GM12801 (cell line): Measurements from ENCODE around the gene CSRNP3.

Source experiments
- CTCF ChIP-seq: IDR thresholded peaks from one replicate; pipeline ENCODE4 v1.5.1; 2011; ENCODE audit warnings: control low read depth; ENCODE audit not compliant: insufficient read length; ENCODE audit errors: extremely low read depth

Gene CSRNP3

GRCh38 chr2:165470361-165470760, 863 bp downstream of the CSRNP3 start:
- no peak for TF ChIP-seq CTCF

DNA sequence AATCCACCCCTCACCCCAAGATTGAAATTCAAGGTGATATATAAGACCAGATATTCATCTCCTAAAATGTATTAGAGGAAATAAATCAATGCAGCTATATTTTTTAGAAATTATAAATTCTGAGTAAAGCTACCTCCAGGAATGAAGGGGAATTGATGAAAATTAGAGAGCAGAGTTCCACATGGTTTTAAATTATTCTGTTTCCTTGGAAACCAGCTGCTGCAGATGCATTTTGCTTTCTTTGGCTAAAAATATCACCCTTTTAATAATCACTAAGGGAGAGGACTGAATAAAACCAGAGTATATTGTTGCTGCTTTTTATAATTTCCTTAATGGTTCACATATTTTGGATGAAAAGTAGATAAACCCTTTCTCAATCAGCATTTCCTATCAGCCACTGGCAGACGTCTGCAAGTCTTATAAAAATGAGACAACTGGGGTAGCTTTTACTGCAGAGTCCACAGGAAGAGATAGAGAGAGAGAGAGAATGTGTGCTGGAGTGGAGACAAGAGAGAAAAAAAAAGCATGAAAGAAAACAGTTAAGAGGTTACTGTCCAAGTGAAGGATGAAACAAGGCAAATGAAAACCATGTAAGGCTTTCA, 2.0 kb downstream of the CSRNP3 start:
- TF ChIP-seq CTCF = no peak

DNA sequence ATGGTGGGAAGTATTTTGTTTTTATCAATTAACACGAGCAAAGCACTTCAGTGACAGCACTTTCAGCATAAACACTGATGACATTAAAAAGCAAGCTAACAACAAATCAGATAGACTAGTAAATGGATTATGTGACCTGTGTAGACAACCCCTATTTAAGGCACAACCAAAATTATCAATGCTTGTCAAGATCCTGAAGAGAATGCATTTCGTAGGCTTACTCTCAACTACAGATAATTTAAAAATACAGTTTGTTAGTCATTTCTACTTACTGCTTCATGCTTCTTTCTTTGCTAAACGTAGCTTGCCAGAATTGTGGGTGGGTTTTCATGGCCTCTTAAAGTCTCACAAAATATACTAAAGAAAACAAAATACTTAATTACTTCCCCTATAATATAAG, 3.4 kb downstream of the CSRNP3 start:
- TF ChIP-seq CTCF = no peak

GRCh38 chr2:165474619-165475276, 5.2 kb downstream of the CSRNP3 start:
- no peak for TF ChIP-seq CTCF

DNA sequence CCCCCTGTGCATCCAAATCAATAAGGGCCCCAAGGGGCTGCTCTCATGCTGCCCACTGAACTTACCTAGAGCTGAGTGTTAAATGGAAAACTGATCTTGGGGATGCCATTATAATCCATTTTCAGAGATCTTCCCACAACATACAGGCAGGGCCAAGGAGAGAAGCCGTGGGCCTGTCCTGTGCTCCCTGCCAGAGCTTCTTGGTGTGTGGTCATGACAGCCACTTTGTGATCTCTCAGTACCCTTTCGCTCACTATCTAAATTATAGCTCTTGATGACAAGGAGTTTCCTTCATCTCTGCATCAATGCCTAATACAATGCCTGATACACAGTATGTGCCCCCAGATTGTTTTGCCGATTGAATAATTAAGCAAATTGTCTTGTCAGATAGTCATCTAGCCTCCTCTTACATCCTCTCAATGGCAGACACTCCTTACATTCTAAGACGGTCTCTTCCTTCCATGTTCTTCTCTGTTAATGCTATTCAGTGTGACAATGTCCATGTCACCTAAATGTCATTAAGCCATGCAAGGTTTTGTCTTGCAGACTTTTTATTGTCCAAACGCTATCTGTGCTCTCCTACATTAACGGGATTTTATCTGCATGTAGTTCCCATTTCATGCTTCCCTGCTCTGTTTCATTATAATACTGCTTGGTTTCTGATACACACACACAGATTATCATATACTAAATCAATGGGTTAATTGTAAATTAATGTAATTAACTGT, 5.9 kb downstream of the CSRNP3 start:
- TF ChIP-seq CTCF = no peak

DNA sequence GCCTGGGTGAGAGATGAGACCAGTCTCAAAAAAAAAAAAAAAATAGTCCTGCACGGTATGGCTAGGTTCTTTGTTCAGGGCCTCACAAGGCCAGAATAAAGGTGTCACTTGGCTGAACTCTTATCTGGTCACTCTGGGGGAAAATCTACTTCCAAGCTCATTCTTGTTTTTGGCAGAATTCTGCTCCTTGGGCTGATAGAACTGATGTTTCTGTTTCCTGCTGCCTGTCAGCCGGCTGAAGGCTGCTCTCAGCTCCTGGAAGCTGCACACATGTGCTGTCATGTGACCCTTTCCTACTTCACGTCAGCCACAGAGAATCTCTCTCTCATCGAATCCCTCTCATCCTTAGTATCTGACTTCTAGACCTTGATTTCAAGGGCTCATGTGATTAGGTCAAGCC, 10.4 kb downstream of the CSRNP3 start:
- TF ChIP-seq CTCF = no peak

DNA sequence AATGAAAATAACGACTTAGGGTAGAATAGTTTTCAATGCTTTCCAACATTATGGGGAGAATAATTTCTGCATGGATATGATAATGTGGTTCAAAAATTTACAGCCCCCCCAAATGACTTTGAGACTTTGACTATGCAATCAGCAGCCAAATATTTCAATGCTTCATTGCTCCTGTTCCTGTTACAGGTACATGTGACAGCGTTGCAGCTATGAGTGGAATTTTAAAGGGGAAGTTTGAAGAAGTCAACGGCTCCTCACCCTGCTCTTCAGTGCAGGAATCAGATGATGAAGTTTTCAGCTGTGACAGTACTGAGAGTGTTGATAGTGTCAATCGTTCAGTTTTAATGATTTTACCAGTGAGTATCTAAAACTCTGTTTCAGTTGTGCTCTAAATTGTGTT, 25.1 kb downstream of the CSRNP3 start:
- TF ChIP-seq CTCF = no peak
